ENCODE measurements around the gene KAT14.
"Not testable (repeated sequence)": the region's sequence is repeated elsewhere in the genome, so short reads cannot be mapped to it uniquely, and the experiment has no call there.

Gene KAT14

GRCh38 chr20:18156045-18156444 is 18.4 kb downstream of the KAT14 start:
- no peak for DNase-seq

- no peak for DNase-seq
Observed at GRCh38 chr20:18164356-18164755, 26.7 kb downstream of the KAT14 start.

GRCh38 chr20:18165553-18165952 is 27.9 kb downstream of the KAT14 start:
- DNase-seq, result no peak

- no peak for DNase-seq
Observed at GRCh38 chr20:18166241-18166881, 28.7 kb downstream of the KAT14 start.

GRCh38 chr20:18166950-18167349 is 29.3 kb downstream of the KAT14 start:
- DNase-seq, result no peak

GRCh38 chr20:18172379-18172778 is 34.7 kb downstream of the KAT14 start:
- no peak for DNase-seq

- DNase-seq, result no peak
Observed at GRCh38 chr20:18174906-18175683, 37.4 kb downstream of the KAT14 start.

- DNase-seq, result no peak
Observed at GRCh38 chr20:18176318-18176785, 38.7 kb downstream of the KAT14 start.

- DNase-seq, result not testable (repeated sequence)
Observed at GRCh38 chr20:18180366-18180765, 42.7 kb downstream of the KAT14 start.

GRCh38 chr20:18180815-18181214 is 43.2 kb downstream of the KAT14 start:
- no peak for DNase-seq

GRCh38 chr20:18187020-18187419 is 49.4 kb downstream of the KAT14 start:
- DNase-seq, result no peak

GRCh38 chr20:18188434-18188833 is 50.8 kb downstream of the KAT14 start:
- DNase-seq, result no peak

- no peak for DNase-seq
Observed at GRCh38 chr20:18190338-18191233, 52.9 kb downstream of the KAT14 start.

GRCh38 chr20:18191306-18191705 is 53.6 kb downstream of the KAT14 start:
- no peak for DNase-seq

GRCh38 chr20:18194461-18194860 is 56.8 kb downstream of the KAT14 start:
- DNase-seq, result not testable (repeated sequence)

GRCh38 chr20:18195931-18196330 is 58.3 kb downstream of the KAT14 start:
- no peak for DNase-seq

- no peak for DNase-seq
Observed at GRCh38 chr20:18197382-18198070, 59.9 kb downstream of the KAT14 start.

GRCh38 chr20:18202966-18203365 is 65.3 kb downstream of the KAT14 start:
- DNase-seq, result no peak

- DNase-seq, result not testable (repeated sequence)
Observed at GRCh38 chr20:18203700-18204099, 66.0 kb downstream of the KAT14 start.

- no peak for DNase-seq
Observed at GRCh38 chr20:18213002-18213401, 75.3 kb downstream of the KAT14 start.

GRCh38 chr20:18215566-18215965 is 77.9 kb downstream of the KAT14 start:
- DNase-seq, result no peak

GRCh38 chr20:18218280-18218679 is 80.6 kb downstream of the KAT14 start:
- no peak for DNase-seq

GRCh38 chr20:18223409-18223808 is 85.7 kb downstream of the KAT14 start:
- no peak for DNase-seq

Data from GF-D8 (cell line).